Prostate gland (tissue), 2 donors: ENCODE results near the gene RBPJL. TPM values are rescaled to one million over a fixed set of nuclear protein-coding genes. Genes with fewer than 3 reads are reported as not detected.

Source experiments
- DNase-seq: peaks from one replicate; pipeline ENCODE4 v3.0.0-alpha.2; 2019; ENCODE audit warnings: low spot score
- H3K27ac ChIP-seq, 2 donors: fragments of 200-600 bp; sonication (generic); 2 replicates each; pipeline ENCODE4 v1.5.1; 2017 to 2019
- H3K27me3 ChIP-seq: fragments of 200-600 bp; sonication (generic); replicated peaks from 2 replicates; pipeline ENCODE4 v1.5.1; 2019; ENCODE audit not compliant: insufficient read depth
- H3K36me3 ChIP-seq, 2 donors: fragments of 200-600 bp; sonication (generic); 1 replicate in 1 of 2; 2 replicates in 1 of 2; pipeline versions ENCODE4 v1.5.1 to v1.8.1; 2017 to 2019
- H3K4me1 ChIP-seq: fragments of 200-600 bp; sonication (generic); replicated peaks from 2 replicates; pipeline ENCODE4 v1.5.1; 2019
- H3K4me3 ChIP-seq, 2 donors: fragments of 200-600 bp; sonication (generic); 2 replicates each; pipeline ENCODE4 v1.5.1; 2017 to 2019
- H3K9me3 ChIP-seq: fragments of 200-600 bp; sonication (generic); 2 replicates; pipeline ENCODE4 v1.5.1; 2017
- POLR2A ChIP-seq: fragments of 450-650 bp; IDR thresholded peaks from one replicate; pipeline ENCODE4 v1.6.1; 2016; ENCODE audit warnings: antibody characterized with exemption, mild to moderate bottlenecking
- POLR2AphosphoS5 ChIP-seq: sonication (generic); formaldehyde crosslinking; IDR thresholded peaks from one replicate; pipeline ENCODE4 v1.6.1; 2017; ENCODE audit warnings: antibody characterized with exemption
- WGBS: methylation state at CpG from one replicate; pipeline ENCODE4 v1.1.5; 2018; 5-methylcytosine and 5-hydroxymethylcytosine counted together
- intact Hi-C: fragments of 100-400 bp; cut with DNase I; formaldehyde crosslinking; loops from one replicate; pipeline ENCODE4 v1.14.2; 2022
- total RNA-seq, 2 donors: library from RNA; depleted of rRNA; stranded (reverse); fragments of >200 nt; gene quantifications; one replicate each; pipeline ENCODE4 v1.1.0, GENCODE V29; 2016
- TF ChIP-seq, protein P1 (sequence below), 4 experiments: fragments of 200-600 bp in 2 of 4; fragments of 450-650 bp in 2 of 4; sonication (generic) in 2 of 4; IDR thresholded peaks; 1 replicate in 3 of 4; 2 replicates in 1 of 4; pipeline ENCODE4 v1.5.1; 2016 to 2019; ENCODE audit warnings: antibody characterized with exemption in 4 of 4, mild to moderate bottlenecking in 2 of 4, moderate library complexity in 2 of 4

The RBPJL gene
- total RNA-seq, 2 donors from 2014 or later, result not detected

DNA sequence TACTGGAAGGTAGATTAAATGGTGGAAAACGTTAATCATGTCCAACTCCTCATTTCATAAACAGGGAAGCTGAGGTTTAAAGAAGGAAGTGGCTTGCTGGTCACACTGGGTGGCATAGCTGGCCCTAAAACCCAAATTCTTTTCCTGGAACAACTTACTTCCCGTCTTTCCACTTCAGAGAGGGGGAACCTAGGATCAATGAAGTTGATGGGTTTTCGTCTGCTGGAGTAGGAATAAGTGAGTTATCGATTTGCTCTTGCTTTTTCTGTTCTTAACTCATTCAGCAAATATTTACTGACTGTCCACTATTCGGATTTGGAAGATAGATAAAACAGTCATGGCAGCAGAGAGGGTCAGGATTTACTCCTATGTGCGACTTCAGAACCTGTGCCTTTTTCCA is 55.2 kb downstream of the RBPJL start:
- intact Hi-C loops, result no loop called here
- H3K4me1 ChIP-seq, result peaks cover 5% of the 10 kb centered on the region
- H3K4me3 ChIP-seq, result no peak overlapping the region
- peaks cover 0 to 1% of the 10 kb centered on the region in 2 donors for H3K36me3 ChIP-seq
- DNase-seq, result no peak
- TF ChIP-seq, protein P1, sequence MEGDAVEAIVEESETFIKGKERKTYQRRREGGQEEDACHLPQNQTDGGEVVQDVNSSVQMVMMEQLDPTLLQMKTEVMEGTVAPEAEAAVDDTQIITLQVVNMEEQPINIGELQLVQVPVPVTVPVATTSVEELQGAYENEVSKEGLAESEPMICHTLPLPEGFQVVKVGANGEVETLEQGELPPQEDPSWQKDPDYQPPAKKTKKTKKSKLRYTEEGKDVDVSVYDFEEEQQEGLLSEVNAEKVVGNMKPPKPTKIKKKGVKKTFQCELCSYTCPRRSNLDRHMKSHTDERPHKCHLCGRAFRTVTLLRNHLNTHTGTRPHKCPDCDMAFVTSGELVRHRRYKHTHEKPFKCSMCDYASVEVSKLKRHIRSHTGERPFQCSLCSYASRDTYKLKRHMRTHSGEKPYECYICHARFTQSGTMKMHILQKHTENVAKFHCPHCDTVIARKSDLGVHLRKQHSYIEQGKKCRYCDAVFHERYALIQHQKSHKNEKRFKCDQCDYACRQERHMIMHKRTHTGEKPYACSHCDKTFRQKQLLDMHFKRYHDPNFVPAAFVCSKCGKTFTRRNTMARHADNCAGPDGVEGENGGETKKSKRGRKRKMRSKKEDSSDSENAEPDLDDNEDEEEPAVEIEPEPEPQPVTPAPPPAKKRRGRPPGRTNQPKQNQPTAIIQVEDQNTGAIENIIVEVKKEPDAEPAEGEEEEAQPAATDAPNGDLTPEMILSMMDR (IDR thresholded peaks at IDR 0.05), result no peak
- H3K9me3 ChIP-seq, result no peaks in the 10 kb centered on the region
- no peaks in the 10 kb centered on the region for H3K27me3 ChIP-seq
- 71% methylated on average over 6 of the region's 6 CpGs for WGBS
- no peak overlapping the region for H3K27ac ChIP-seq

DNA sequence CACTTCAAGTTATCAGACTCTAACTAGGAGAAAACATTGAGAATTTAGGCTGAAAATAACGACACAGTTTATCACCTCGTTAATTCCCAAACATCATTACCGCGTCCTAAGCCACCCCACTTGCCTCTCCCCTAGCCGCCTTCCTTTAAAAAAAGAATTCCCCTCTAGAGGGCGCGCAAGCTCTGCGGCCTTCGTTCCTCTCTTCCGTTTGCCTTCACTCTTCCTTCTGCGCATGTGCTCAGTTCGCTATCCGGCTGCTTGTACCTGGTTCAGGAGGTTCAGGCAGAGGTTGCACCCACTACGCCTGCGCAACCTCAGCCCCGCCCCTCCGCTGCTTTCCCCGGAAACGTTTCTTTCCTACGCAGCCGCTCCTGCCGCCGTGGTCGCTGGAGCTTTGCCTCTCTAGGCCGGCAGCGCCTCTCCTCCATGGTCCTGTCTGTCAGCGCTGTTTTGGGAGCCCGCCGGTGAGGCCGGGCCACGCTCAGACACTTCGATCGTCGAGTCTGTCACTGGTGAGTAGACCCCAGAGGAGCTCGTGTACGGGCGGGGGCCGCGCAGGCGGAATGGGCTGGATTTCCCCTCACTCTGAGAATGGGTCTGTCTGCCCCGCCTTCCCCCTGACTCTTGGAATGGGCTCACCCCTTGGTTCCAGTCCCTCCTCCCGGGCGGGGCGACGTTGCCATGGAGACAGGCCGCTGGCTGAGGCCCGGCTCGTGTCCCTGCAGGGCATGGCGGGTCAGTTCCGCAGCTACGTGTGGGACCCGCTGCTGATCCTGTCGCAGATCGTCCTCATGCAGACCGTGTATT is 56.4 kb downstream of the RBPJL start, which contains the start of gene SYS1:
TSS of gene SYS1 (plus strand) at position 353 of the 807 bp plus-strand sequence. CDS start at position 729, 376 bp downstream.
- Histone ChIP-seq H3K4me3 (peak within 1 kb of the TSS; percentile 57 to 74), H3K9me3 (no peaks in the 10 kb centered on the region), H3K36me3 (peaks cover 6 to 8% of the 10 kb centered on the region in 2 donors), H3K4me1 (peaks cover 5% of the 10 kb centered on the region), H3K27ac (peak within 1 kb of the TSS; percentile 91 to 96), H3K27me3 (no peaks in the 10 kb centered on the region)
- under 1% methylated on average over 46 of the region's 55 CpGs for WGBS
- TF ChIP-seq POLR2A (peak; percentile 82), POLR2AphosphoS5 (peak; percentile 99)
- TF ChIP-seq, protein P1 (IDR thresholded peaks at IDR 0.05), result peak; percentile 81 to 98 (median 94)
- intact Hi-C loops, result no loop called here
- DNase-seq, result peak; percentile 98

DNA sequence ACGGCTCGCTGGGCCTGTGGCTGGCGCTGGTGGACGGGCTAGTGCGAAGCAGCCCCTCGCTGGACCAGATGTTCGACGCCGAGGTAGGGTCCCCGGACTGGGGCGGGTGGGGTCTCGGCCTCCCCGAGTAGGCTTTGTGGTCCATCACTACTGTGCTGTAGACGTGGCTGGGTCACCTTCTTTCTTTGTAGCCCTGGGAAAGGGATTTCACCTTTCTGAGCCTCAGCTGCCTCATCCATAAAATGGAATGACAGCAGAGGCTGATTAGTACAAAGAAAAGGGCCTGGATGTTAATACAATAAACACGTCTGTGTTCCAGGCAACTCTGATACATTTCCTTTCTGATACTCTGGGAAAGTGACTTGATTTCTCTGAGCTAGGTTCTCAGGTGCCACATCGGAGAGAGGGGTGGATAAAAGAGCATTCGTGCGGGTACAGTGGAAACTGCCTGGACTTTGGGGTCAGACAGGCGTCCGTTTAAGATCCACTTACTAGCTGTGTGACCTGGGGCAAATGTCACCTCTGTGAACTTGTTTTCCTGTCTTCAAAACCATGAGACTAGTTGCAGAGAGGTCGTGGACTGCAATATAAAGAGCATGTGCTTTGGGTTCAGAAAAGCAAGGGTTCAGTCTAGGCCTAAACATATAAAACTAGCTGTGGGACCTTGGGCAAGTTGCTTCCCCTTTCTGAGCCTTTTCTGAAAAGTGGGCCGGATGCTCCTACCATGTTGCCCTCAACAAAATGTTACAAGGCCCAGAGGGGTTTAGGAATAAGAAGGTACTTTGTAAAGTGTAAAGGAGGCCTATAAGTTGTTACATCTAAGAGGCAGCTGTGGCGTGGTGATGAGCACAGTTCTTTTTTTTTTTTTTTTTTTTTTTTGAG is 57.2 kb downstream of the RBPJL start:
- DNase-seq, result no peak
- WGBS, result 20% methylated on average over 19 of the region's 23 CpGs
- Histone ChIP-seq H3K27me3 (no peaks in the 10 kb centered on the region), H3K4me1 (no peaks in the 10 kb centered on the region), H3K4me3 (peak overlapping the region; percentile 57 to 74), H3K36me3 (peaks cover 6 to 8% of the 10 kb centered on the region in 2 donors), H3K27ac (peak overlapping the region; percentile 91 to 96), H3K9me3 (no peaks in the 10 kb centered on the region)
- TF ChIP-seq, protein P1 (IDR thresholded peaks at IDR 0.05), result no peak
- TF ChIP-seq POLR2A (no peak), POLR2AphosphoS5 (no peak)
- intact Hi-C loops, result no loop called here

DNA sequence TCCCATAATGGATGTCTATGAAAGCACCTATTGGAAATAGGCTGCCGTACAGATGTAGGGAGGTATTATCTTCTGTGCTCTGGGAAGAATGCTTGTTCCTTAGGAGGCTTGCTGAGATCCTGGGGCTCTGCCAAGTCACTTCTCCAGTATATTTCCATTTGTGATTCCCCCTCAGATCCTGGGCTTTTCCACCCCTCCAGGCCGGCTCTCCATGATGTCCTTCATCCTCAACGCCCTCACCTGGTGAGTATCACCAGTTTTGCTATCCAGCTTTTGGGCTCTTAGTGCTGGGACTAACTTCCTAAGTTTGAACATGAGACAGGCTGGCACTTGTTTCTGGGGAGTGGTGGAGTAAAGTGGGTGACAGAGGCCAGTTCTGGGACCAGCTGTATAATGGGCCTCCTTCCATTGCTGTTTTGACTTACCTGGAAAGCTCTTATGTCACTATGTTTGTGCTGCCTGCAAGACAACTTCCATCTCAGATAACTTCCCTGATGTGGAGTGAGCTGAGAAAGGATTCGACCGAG is 58.9 kb downstream of the RBPJL start:
- 86% methylated on average over 5 of the region's 5 CpGs for WGBS
- TF ChIP-seq, protein P1 (IDR thresholded peaks at IDR 0.05), result no peak
- no peak for TF ChIP-seq POLR2AphosphoS5
- TF ChIP-seq POLR2A, result no peak
- H3K36me3 ChIP-seq, result peaks cover 6 to 8% of the 10 kb centered on the region in 2 donors
- no peak for DNase-seq
- H3K9me3 ChIP-seq, result no peaks in the 10 kb centered on the region
- no peak overlapping the region for H3K4me3 ChIP-seq
- H3K27me3 ChIP-seq, result no peaks in the 10 kb centered on the region
- H3K4me1 ChIP-seq, result no peaks in the 10 kb centered on the region
- intact Hi-C loops, result no loop called here
- H3K27ac ChIP-seq, result no peak overlapping the region
